Kidney (tissue), 14 donors: ENCODE data around the gene ENTHD1. TPM values are rescaled to one million over a fixed set of nuclear protein-coding genes. Genes with fewer than 3 reads are reported as not detected.
"Not testable (repeated sequence)": the region's sequence is repeated elsewhere in the genome, so short reads cannot be mapped to it uniquely, and the experiment has no call there.

Source experiments
- DNase-seq, 5 donors: peaks; one replicate each; pipeline ENCODE4 v3.0.0-alpha.2; 2013 to 2020
- FAIRE-seq: peaks from 2 replicates; lab custom pipeline; 2012; peaks lifted over from hg19 to GRCh38; lab: Jason Lieb, UNC
- H3K27ac ChIP-seq, 2 donors: one replicate each; pipeline ENCODE4 v1.7.0; 2013; ENCODE audit warnings: low read depth in 2 of 2, low read length in 2 of 2, inconsistent platforms in 1 of 2
- H3K27me3 ChIP-seq: one replicate; pipeline ENCODE4 v1.7.1; 2013; ENCODE audit warnings: low read length, inconsistent platforms; ENCODE audit not compliant: control insufficient read depth, insufficient read depth
- H3K36me3 ChIP-seq, 3 donors: one replicate each; pipeline versions ENCODE4 v1.7.0 to v1.7.1; 2013; ENCODE audit warnings: low read length in 3 of 3, control low read depth in 1 of 3, inconsistent platforms in 1 of 3; ENCODE audit not compliant: insufficient read depth in 3 of 3, control insufficient read depth in 2 of 3
- H3K4me1 ChIP-seq, 3 donors: one replicate each; pipeline versions ENCODE4 v1.7.0 to v1.7.1; 2013; ENCODE audit warnings: low read length in 3 of 3, inconsistent platforms in 1 of 3, low read depth in 1 of 3; ENCODE audit not compliant: control insufficient read depth in 2 of 3, insufficient read depth in 2 of 3
- H3K4me3 ChIP-seq, 3 donors: one replicate each; pipeline versions ENCODE4 v1.7.0 to v1.8.1; 2013; ENCODE audit warnings: low read length in 3 of 3, control low read depth in 1 of 3, inconsistent platforms in 1 of 3
- H3K9ac ChIP-seq, 3 donors: one replicate each; pipeline versions ENCODE4 v1.7.0 to v1.7.1; 2013; ENCODE audit warnings: low read length in 3 of 3, control low read depth in 1 of 3, inconsistent platforms in 1 of 3
- H3K9me3 ChIP-seq, 3 donors: one replicate each; pipeline versions ENCODE4 v1.7.0 to v1.7.1; 2013; ENCODE audit warnings: low read length in 3 of 3, control low read depth in 1 of 3, inconsistent platforms in 1 of 3; ENCODE audit not compliant: control insufficient read depth in 2 of 3, insufficient read depth in 1 of 3
- CTCF ChIP-seq: IDR thresholded peaks from 3 replicates; pipeline ENCODE4 v1.5.1; 2012; ENCODE audit warnings: mild to moderate bottlenecking, moderate library complexity, borderline replicate concordance; ENCODE audit not compliant: insufficient read depth; ENCODE audit errors: extremely low read depth
- intact Hi-C: fragments of 100-400 bp; cut with DNase I; formaldehyde crosslinking; loops from one replicate; pipeline ENCODE4 v1.11.1; 2022
- polyA plus RNA-seq: library from polyadenylated mRNA; stranded (reverse); fragments of 350-450 nt; fragmentation: Illumina TruSeq; extraction: RNeasy Lipid Tissue Mini Kit (QIAGEN cat#74804); gene quantifications from one replicate; pipeline ENCODE4 v1.2.3, GENCODE V29; 2014; ENCODE audit warnings: low read depth, low replicate concordance; ENCODE audit not compliant: insufficient read depth
- total RNA-seq: library from RNA; stranded (reverse); fragmentation: NEBNext Ultra II Directional; extraction: Animal tissue kit (Norgen Biotek cat#: 25700); gene quantifications from one replicate; pipeline ENCODE4 v1.2.1, GENCODE V29; 2021
- donor health status: control.
- donor health status: control.
- donor health status: control.
- donor health status: control.
- donor health status: control.
- donor health status: DM: yes; HTN: yes; CAD: no.
- donor health status: Normal renal cell carcinoma (clear cell type).

Gene ENTHD1
- total and polyA plus RNA-seq, 2 donors from 2014 or later = not detected

- no peaks in the 10 kb centered on the region for H3K27me3 ChIP-seq
- no peaks in the 10 kb centered on the region for H3K9me3 ChIP-seq
- no peak overlapping the region for H3K27ac ChIP-seq
- intact Hi-C loops = no loop called here
- H3K4me1 ChIP-seq = no peaks in the 10 kb centered on the region
- no peak for DNase-seq
- no peak for TF ChIP-seq CTCF
- no peak overlapping the region for H3K9ac ChIP-seq
- no peak for FAIRE-seq
- H3K36me3 ChIP-seq = no peaks in the 10 kb centered on the region
- no peak overlapping the region for H3K4me3 ChIP-seq
These were observed 158.7 kb downstream of the ENTHD1 start for GRCh38 chr22:39734866-39735265.

- DNase-seq, H3K4me3 ChIP-seq, H3K4me1 ChIP-seq, H3K9ac ChIP-seq, H3K9me3 ChIP-seq, H3K27ac ChIP-seq, intact Hi-C loops, FAIRE-seq, H3K36me3 ChIP-seq, H3K27me3 ChIP-seq: not testable (repeated sequence)
These were observed 159.5 kb downstream of the ENTHD1 start for GRCh38 chr22:39734046-39734445.

- DNase-seq (no peak), FAIRE-seq (no peak)
- Histone ChIP-seq H3K27me3 (no peaks in the 10 kb centered on the region), H3K27ac (no peak overlapping the region), H3K9me3 (no peaks in the 10 kb centered on the region), H3K4me3 (no peak overlapping the region), H3K4me1 (no peaks in the 10 kb centered on the region), H3K36me3 (no peaks in the 10 kb centered on the region), H3K9ac (no peak overlapping the region)
- TF ChIP-seq CTCF = no peak
- intact Hi-C loops = no loop called here
These were observed 160.4 kb downstream of the ENTHD1 start for GRCh38 chr22:39733191-39733590.

GRCh38 chr22:39732625-39733024 is 160.9 kb downstream of the ENTHD1 start:
- no peaks in the 10 kb centered on the region for H3K4me1 ChIP-seq
- FAIRE-seq = no peak
- H3K4me3 ChIP-seq = no peak overlapping the region
- no peak for DNase-seq
- intact Hi-C loops = no loop called here
- no peak overlapping the region for H3K27ac ChIP-seq
- no peaks in the 10 kb centered on the region for H3K36me3 ChIP-seq
- no peaks in the 10 kb centered on the region for H3K9me3 ChIP-seq
- no peak for TF ChIP-seq CTCF
- no peaks in the 10 kb centered on the region for H3K27me3 ChIP-seq
- H3K9ac ChIP-seq = no peak overlapping the region
